Measurements from ENCODE around the gene PEX26.
"Not testable (repeated sequence)": the region's sequence is repeated elsewhere in the genome, so short reads cannot be mapped to it uniquely, and the experiment has no call there.

The PEX26 gene

GRCh38 chr22:18091478-18091877 lies 13.7 kb downstream of the PEX26 start:
- in situ Hi-C loops (cut with MboI; ENCODE audit: low sequenced_read_pairs), result no loop called here

GRCh38 chr22:18091916-18092526 lies 14.2 kb downstream of the PEX26 start:
- in situ Hi-C loops (cut with MboI; ENCODE audit: low sequenced_read_pairs), result no loop called here

DNA sequence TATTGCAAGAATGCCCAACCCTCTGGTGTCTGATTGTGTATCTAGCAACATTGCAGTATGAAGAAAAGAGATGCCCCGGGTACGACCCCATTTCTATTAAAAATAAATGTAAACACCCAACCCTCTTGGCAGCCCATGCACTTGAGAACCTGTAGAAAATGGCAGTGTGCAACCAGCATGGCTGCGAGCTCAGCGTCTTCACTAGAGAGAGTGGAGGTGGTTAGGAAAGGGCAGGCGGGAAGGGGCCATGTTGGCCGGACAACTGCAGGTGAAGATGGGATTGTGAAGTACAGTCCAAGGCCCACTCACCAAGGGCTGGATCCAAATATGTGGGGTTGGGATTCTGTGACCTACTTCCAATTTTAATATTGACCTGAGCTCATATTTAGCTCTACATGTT lies 15.9 kb downstream of the PEX26 start:
- in situ Hi-C loops (cut with MboI; ENCODE audit: low sequenced_read_pairs), result no loop called here

- in situ Hi-C loops (cut with MboI; ENCODE audit: low sequenced_read_pairs), result no loop called here
These were observed 17.5 kb downstream of the PEX26 start for GRCh38 chr22:18095101-18095805.

GRCh38 chr22:18096823-18097222 lies 19.0 kb downstream of the PEX26 start:
- in situ Hi-C loops (cut with MboI; ENCODE audit: low sequenced_read_pairs), result no loop called here

- in situ Hi-C loops (cut with MboI; ENCODE audit: low sequenced_read_pairs), result no loop called here
These were observed 23.0 kb downstream of the PEX26 start for GRCh38 chr22:18100781-18101180.

- in situ Hi-C loops (cut with MboI; ENCODE audit: low sequenced_read_pairs), result no loop called here
These were observed 23.7 kb downstream of the PEX26 start for GRCh38 chr22:18101536-18101935.

DNA sequence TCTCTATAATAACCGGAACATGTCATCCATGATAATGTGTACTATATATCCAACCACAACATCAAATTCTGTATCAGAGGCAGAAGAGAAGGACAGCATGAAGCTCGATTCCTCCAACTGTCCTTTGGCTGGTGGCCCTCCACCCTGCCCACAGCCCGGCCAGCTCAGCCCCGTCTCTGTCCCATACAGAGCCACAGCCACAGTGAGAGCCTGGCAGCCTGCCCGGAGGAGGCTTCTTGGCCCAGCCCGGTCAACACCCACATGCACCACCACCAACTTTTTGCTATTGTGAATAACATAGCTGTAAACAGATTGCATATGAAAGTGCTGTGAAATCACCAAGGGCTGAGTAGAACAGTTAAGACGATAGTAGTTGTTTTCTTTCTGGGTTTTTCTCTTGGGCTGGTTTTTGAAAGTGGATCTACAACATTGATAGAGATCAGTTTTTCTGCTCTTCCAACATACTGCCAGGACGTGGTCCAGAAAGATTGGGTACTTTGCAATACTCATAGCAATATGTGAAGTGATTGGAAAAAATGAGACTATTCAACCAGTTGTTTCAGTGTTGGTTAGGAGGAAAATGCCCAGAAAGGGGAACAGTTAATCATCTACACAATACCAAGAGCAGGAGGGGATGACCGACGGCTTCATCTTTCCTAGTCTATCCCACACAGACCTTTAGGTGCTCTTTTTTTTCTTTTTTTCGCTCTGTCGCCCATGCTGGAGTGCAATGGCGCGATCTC lies 25.9 kb downstream of the PEX26 start:
- in situ Hi-C loops (cut with MboI; ENCODE audit: low sequenced_read_pairs), result no loop called here

- in situ Hi-C loops (cut with MboI; ENCODE audit: low sequenced_read_pairs), result no loop called here
These were observed 26.8 kb downstream of the PEX26 start for GRCh38 chr22:18104566-18104965.

GRCh38 chr22:18105981-18106380 lies 28.2 kb downstream of the PEX26 start:
- in situ Hi-C loops (cut with MboI; ENCODE audit: low sequenced_read_pairs), result not testable (repeated sequence)

DNA sequence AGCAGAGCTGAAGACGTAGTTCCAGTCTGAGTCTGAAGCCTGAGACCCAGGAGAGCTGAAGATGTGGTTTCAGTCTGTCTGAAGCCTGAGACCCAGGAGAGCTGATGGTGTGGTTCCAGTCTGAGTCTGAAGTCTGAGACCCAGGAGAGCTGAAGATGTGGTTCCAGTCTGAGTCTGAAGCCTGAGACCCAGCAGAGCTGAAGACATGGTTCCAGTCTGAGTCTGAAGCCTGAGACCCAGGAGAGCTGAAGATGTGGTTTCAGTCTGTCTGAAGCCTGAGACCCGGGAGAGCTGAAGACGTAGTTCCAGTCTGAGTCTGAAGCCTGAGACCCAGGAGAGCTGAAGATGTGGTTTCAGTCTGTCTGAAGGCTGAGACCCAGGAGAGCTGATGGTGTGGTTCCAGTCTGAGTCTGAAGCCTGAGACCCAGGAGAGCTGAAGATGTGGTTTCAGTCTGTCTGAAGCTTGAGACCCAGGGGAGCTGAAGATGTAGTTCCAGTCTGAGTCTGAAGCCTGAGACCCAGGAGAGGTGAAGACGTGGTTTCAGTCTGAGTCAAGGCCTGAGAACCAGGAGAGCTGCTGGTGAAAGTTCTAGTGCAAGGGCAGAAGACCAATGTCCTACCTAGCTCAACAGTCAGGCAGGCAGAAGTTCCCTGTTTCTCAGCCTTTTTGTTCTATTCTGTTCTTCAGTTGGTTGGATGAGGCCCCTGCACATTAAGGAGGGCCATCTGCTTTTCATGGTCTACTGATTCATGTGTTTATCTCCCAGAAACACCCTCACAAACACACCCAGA lies 29.0 kb downstream of the PEX26 start:
- in situ Hi-C loops (cut with MboI; ENCODE audit: low sequenced_read_pairs), result not testable (repeated sequence)

- in situ Hi-C loops (cut with MboI; ENCODE audit: low sequenced_read_pairs), result no loop called here
These were observed 30.4 kb downstream of the PEX26 start for GRCh38 chr22:18108187-18108586.

GRCh38 chr22:18109410-18110193 lies 31.8 kb downstream of the PEX26 start:
- in situ Hi-C loops (cut with MboI; ENCODE audit: low sequenced_read_pairs), result no loop called here

- in situ Hi-C loops (cut with MboI; ENCODE audit: low sequenced_read_pairs), result no loop called here
These were observed 32.6 kb downstream of the PEX26 start, which contains the start of gene TUBA8 for GRCh38 chr22:18110194-18110953. Gene TUBA8, plus strand, starts transcription at chr22:18110809. Its CDS starts 57 bp downstream, at chr22:18110866.

DNA sequence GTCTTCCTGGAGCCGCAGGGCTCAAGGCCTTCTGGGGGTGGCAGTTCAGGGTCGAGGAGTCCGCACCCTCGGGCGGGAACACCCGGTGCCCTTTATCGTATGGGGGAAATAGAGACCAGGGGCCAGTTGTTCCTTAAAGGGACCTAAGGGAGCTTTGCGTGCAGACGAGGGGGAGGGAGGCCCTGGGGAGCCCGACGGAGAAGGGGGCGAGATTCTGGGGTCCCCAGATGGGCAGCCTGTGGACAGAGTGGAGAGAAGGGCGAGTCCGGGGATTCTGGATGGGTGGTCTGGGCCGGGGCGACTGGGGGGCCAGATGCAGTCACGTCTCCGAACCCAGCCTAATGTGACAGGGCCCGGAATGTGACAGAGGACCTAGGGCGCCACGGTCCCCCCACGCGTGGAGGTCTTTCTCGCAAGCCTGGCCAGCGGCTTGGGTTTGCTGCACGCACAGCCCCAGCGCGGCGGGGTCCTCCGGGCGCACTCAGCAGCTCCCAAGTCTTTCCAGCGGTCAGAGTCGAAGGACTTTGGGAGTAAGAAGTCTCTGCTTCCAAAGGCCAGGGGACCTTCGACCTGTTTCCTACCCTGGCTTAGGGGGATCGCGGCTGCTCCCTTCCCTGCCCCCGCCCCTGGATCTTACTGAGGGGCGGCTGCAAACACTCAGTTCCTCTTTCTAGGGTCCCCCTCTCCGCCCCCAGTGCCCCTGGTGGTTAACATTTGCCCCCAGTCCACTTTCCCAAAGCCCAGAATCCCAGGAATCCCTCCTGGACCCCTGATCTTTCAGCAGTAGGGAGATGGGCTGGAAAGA lies 33.4 kb downstream of the PEX26 start:
- in situ Hi-C loops (cut with MboI; ENCODE audit: low sequenced_read_pairs), result no loop called here

DNA sequence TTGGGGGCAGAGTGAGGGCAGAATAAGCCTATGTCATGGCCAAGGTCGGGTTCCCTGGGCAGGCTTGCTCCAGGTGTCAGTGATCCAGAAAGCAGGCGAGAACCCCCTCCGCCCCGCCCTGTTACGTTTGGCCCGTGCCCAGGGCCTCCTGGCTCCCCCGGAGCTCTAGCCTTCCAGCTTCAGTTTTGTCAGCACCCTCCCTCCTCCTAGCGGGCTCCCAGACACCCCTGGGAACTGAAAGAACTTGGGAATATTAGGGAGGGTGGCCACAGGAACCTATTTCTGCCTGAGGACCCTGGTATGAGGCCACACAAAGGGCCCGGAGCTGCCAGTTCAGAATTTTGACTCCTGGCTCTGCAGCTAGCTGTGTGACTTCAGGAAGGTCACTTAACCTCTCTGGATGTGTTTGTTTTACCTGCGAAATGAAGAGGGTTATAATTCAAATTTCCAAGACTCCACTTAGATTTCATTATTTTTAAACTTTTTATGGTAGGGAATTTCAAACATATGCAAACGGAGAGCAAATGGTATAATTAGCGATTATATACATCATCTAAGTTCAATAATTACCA lies 34.1 kb downstream of the PEX26 start:
- in situ Hi-C loops (cut with MboI; ENCODE audit: low sequenced_read_pairs), result no loop called here

- in situ Hi-C loops (cut with MboI; ENCODE audit: low sequenced_read_pairs), result no loop called here
These were observed 34.6 kb downstream of the PEX26 start for GRCh38 chr22:18112440-18112839.

DNA sequence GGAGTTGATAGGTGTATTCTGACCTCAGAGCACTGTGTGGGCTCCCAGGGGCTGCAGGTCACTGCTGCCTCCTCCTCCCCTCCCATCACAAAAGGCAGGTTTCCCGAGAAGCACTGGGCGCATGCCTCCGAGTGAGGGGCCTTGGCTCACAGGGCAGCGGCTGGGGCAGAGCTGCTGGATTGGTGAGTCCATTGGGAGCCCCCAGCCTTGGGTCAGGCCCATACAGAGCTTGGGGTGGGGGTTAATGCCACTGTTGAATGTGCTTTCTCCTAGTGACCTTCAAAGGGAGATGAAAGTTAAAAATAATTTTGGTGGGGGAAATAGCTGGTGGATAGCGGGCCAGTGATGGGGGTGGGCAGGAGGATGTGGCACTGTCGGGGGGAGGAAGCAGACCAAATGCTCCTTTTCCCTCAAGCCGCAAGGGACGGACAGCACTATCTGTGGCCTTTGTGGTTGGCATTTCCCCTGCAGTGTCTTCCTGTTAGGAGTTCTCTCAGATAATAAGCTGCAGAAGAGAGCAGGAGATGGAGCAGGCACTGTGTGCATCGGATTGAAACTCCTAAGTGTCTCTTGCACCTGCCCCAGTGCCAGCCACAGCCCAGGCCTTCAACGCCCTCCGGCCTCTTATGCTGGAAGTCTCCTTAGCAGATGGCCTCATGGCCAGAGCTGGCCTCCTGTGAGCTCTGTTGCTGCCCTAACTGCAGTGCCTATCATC lies 36.0 kb downstream of the PEX26 start:
- in situ Hi-C loops (cut with MboI; ENCODE audit: low sequenced_read_pairs), result no loop called here

All from HL-60/S4 (cell line).